Naive thymus-derived CD4-positive, alpha-beta T cell (primary cell): ENCODE measurements around the gene KCNIP4. TPM values are rescaled to one million over a fixed set of nuclear protein-coding genes. Genes with fewer than 3 reads are reported as not detected.

Source experiments
- ATAC-seq: fragments of 150-1000 bp; cut with Tn5 transposase; 2 replicates; pipeline ENCODE4 v1.10.0; 2021; ENCODE audit warnings: mild to moderate bottlenecking, moderate library complexity
- CTCF ChIA-PET: fragments of 350-600 bp; sonication (Branson Sonifier 250); formaldehyde crosslinking; loops from one replicate; lab custom pipeline; 2021; ENCODE audit warnings: antibody characterized with exemption; lab: Charles Lee
- POLR2A ChIA-PET: fragments of 350-600 bp; sonication (Branson Sonifier 250); formaldehyde crosslinking; loops from one replicate; lab custom pipeline; 2021; ENCODE audit warnings: antibody characterized with exemption, inconsistent platforms; lab: Charles Lee
- DNase-seq, 9 donors: peaks; one replicate each; pipeline versions ENCODE4 v3.0.0 to v3.0.0-alpha.2; 2020 to 2022; ENCODE audit warnings: mixed read lengths in 1 of 9
- H3K27ac ChIP-seq: one replicate; pipeline ENCODE4 v1.7.0; 2013; ENCODE audit warnings: mild to moderate bottlenecking, low read depth, low read length, moderate library complexity
- H3K27me3 ChIP-seq, 2 donors: one replicate each; pipeline ENCODE4 v1.7.0; 2013; ENCODE audit warnings: low read length in 2 of 2, mild to moderate bottlenecking in 2 of 2, moderate library complexity in 2 of 2; ENCODE audit not compliant: control insufficient read depth in 2 of 2, insufficient read depth in 2 of 2
- H3K36me3 ChIP-seq, 3 experiments: 1 replicate in 2 of 3; 2 replicates in 1 of 3; pipeline ENCODE4 v1.7.0; 2013; ENCODE audit warnings: low read length in 3 of 3, mild to moderate bottlenecking in 3 of 3, moderate library complexity in 1 of 3; ENCODE audit not compliant: insufficient read depth in 3 of 3, control insufficient read depth in 2 of 3
- H3K4me1 ChIP-seq, 2 donors: one replicate each; pipeline ENCODE4 v1.7.0; 2013; ENCODE audit warnings: low read length in 2 of 2, mild to moderate bottlenecking in 2 of 2, moderate library complexity in 1 of 2; ENCODE audit not compliant: control insufficient read depth in 2 of 2, insufficient read depth in 2 of 2
- H3K4me3 ChIP-seq: 2 replicates; pipeline ENCODE4 v1.7.0; 2013; ENCODE audit warnings: mild to moderate bottlenecking, low read length
- H3K9me3 ChIP-seq, 3 experiments: 1 replicate in 2 of 3; 2 replicates in 1 of 3; pipeline ENCODE4 v1.7.0; 2013; ENCODE audit warnings: low read length in 3 of 3; ENCODE audit not compliant: control insufficient read depth in 2 of 3
- H3K27ac Mint-ChIP-seq, 9 donors: one replicate each; pipeline ENCODE4 v1.8.0; 2020 to 2022; ENCODE audit warnings: mixed read lengths in 9 of 9, mild to moderate bottlenecking in 8 of 9, moderate library complexity in 5 of 9, inconsistent platforms in 2 of 9
- H3K27me3 Mint-ChIP-seq, 5 donors: one replicate each; pipeline ENCODE4 v1.8.0; 2021 to 2022; ENCODE audit warnings: mixed read lengths in 5 of 5, mild to moderate bottlenecking in 1 of 5
- H3K36me3 Mint-ChIP-seq, 5 donors: one replicate each; pipeline ENCODE4 v1.8.0; 2020 to 2022; ENCODE audit warnings: mixed read lengths in 5 of 5, mild to moderate bottlenecking in 3 of 5, inconsistent platforms in 1 of 5
- H3K4me1 Mint-ChIP-seq, 7 donors: one replicate each; pipeline ENCODE4 v1.8.0; 2020 to 2022; ENCODE audit warnings: mixed read lengths in 7 of 7, mild to moderate bottlenecking in 3 of 7, inconsistent platforms in 1 of 7
- H3K4me3 Mint-ChIP-seq, 10 donors: one replicate each; pipeline ENCODE4 v1.8.0; 2020 to 2022; ENCODE audit warnings: mild to moderate bottlenecking in 10 of 10, mixed read lengths in 10 of 10, moderate library complexity in 6 of 10, inconsistent platforms in 2 of 10
- H3K9me3 Mint-ChIP-seq, 11 donors: one replicate each; pipeline ENCODE4 v1.8.0; 2020 to 2022; ENCODE audit warnings: mixed read lengths in 11 of 11, mild to moderate bottlenecking in 4 of 11, inconsistent platforms in 1 of 11, moderate library complexity in 1 of 11
- intact Hi-C, 2 donors: fragments of 100-400 bp; cut with micrococcal nuclease; formaldehyde crosslinking; loops; one replicate each; pipeline ENCODE4 v1.15.1; 2023
- polyA plus RNA-seq, 2 donors: library from polyadenylated mRNA; unstranded; fragments of 300-500 nt; fragmentation: Illumina TruSeq; gene quantifications; one replicate each; pipeline ENCODE4 v1.2.3, GENCODE V29; 2021
- total RNA-seq, 6 experiments: library from RNA in 5 of 6; stranded (reverse) in 5 of 6; gene quantifications; 1 replicate in 5 of 6; 2 replicates in 1 of 6; pipeline ENCODE4 v1.2.3 and lab custom pipeline; 2021 to 2026

KCNIP4 gene
- total and polyA plus RNA-seq, 7 experiments from 2014 or later, result 0.29 TPM; not detected in 6

- H3K4me1 ChIP-seq, result no peaks in the 10 kb centered on the region
- H3K27ac ChIP-seq, result no peak overlapping the region
- ChIA-PET POLR2A (no interaction called here), CTCF (no interaction called here)
- no peak overlapping the region for H3K4me3 ChIP-seq
- H3K27me3 ChIP-seq, result no peaks in the 10 kb centered on the region
- H3K36me3 ChIP-seq, result no peaks in the 10 kb centered on the region
- Mint-ChIP-seq H3K27ac (no peak overlapping the region), H3K9me3 (peaks cover 0 to 10% (median 3%) of the 10 kb centered on the region in 11 donors), H3K36me3 (no peaks in the 10 kb centered on the region), H3K4me1 (peaks cover 0 to 2% (median 0%) of the 10 kb centered on the region in 7 donors), H3K4me3 (no peak overlapping the region), H3K27me3 (peaks cover 0 to 6% (median 0%) of the 10 kb centered on the region in 5 donors)
- no peaks in the 10 kb centered on the region for H3K9me3 ChIP-seq
- intact Hi-C loops, result no loop called here
- ATAC-seq (no peak), DNase-seq (no peak)
These were observed 1058.7 kb downstream of the KCNIP4 start for GRCh38 chr4:20889901-20890300.

GRCh38 chr4:20883677-20884076 is 1064.9 kb downstream of the KCNIP4 start:
- H3K9me3 Mint-ChIP-seq, result peaks cover 0 to 25% (median 5%) of the 10 kb centered on the region in 11 donors
- H3K4me1 ChIP-seq, result no peaks in the 10 kb centered on the region
- H3K27ac Mint-ChIP-seq, result no peak overlapping the region
- no peaks in the 10 kb centered on the region for H3K36me3 Mint-ChIP-seq
- H3K4me3 Mint-ChIP-seq, result no peak overlapping the region
- no peaks in the 10 kb centered on the region for H3K36me3 ChIP-seq
- H3K4me1 Mint-ChIP-seq, result peaks cover 0 to 3% (median 0%) of the 10 kb centered on the region in 7 donors
- intact Hi-C loops, result no loop called here
- H3K27me3 Mint-ChIP-seq, result peaks cover 0 to 6% (median 0%) of the 10 kb centered on the region in 5 donors
- H3K27ac ChIP-seq, result no peak overlapping the region
- ATAC-seq (no peak), DNase-seq (no peak)
- POLR2A ChIA-PET, result interaction anchor here (0.6 kb wide), 1 partner anchor 43 kb away, joined by 4 read pairs; no protein-coding TSS in a partner anchor
- CTCF ChIA-PET, result no interaction called here
- no peaks in the 10 kb centered on the region for H3K27me3 ChIP-seq
- H3K4me3 ChIP-seq, result no peak overlapping the region
- H3K9me3 ChIP-seq, result no peaks in the 10 kb centered on the region

- POLR2A ChIA-PET, result interaction anchor here (0.6 kb wide), 1 partner anchor 43 kb away, joined by 4 read pairs; no protein-coding TSS in a partner anchor
- Histone ChIP-seq H3K36me3 (no peaks in the 10 kb centered on the region), H3K4me3 (no peak overlapping the region), H3K27ac (no peak overlapping the region), H3K27me3 (no peaks in the 10 kb centered on the region), H3K4me1 (no peaks in the 10 kb centered on the region), H3K9me3 (no peaks in the 10 kb centered on the region)
- no peaks in the 10 kb centered on the region for H3K36me3 Mint-ChIP-seq
- intact Hi-C loops, result no loop called here
- DNase-seq, result no peak
- H3K9me3 Mint-ChIP-seq, result peaks cover 0 to 28% (median 5%) of the 10 kb centered on the region in 11 donors
- no peak overlapping the region for H3K27ac Mint-ChIP-seq
- CTCF ChIA-PET, result no interaction called here
- peaks cover 0 to 3% (median 0%) of the 10 kb centered on the region in 7 donors for H3K4me1 Mint-ChIP-seq
- H3K4me3 Mint-ChIP-seq, result no peak overlapping the region
- ATAC-seq, result no peak
- peaks cover 0 to 6% (median 0%) of the 10 kb centered on the region in 5 donors for H3K27me3 Mint-ChIP-seq
These were observed 1065.3 kb downstream of the KCNIP4 start for GRCh38 chr4:20883231-20883630.

- no peak overlapping the region for H3K4me3 ChIP-seq
- DNase-seq, result no peak
- no peaks in the 10 kb centered on the region for H3K36me3 Mint-ChIP-seq
- intact Hi-C loops, result no loop called here
- no peak for ATAC-seq
- no peaks in the 10 kb centered on the region for H3K36me3 ChIP-seq
- H3K4me1 ChIP-seq, result no peaks in the 10 kb centered on the region
- H3K27ac ChIP-seq, result no peak overlapping the region
- H3K27me3 Mint-ChIP-seq, result peaks cover 0 to 6% (median 0%) of the 10 kb centered on the region in 5 donors
- H3K4me1 Mint-ChIP-seq, result peaks cover 0 to 3% (median 0%) of the 10 kb centered on the region in 7 donors
- H3K4me3 Mint-ChIP-seq, result no peak overlapping the region
- no peaks in the 10 kb centered on the region for H3K27me3 ChIP-seq
- ChIA-PET POLR2A (no interaction called here), CTCF (no interaction called here)
- H3K27ac Mint-ChIP-seq, result no peak overlapping the region
- H3K9me3 ChIP-seq, result no peaks in the 10 kb centered on the region
- peaks cover 0 to 31% (median 5%) of the 10 kb centered on the region in 11 donors for H3K9me3 Mint-ChIP-seq
These were observed 1066.1 kb downstream of the KCNIP4 start for GRCh38 chr4:20882500-20882899.

- POLR2A ChIA-PET, result no interaction called here
- H3K36me3 ChIP-seq, result no peaks in the 10 kb centered on the region
- H3K4me1 ChIP-seq, result no peaks in the 10 kb centered on the region
- no peaks in the 10 kb centered on the region for H3K27me3 ChIP-seq
- DNase-seq (no peak), ATAC-seq (no peak)
- intact Hi-C loops, result no loop called here
- CTCF ChIA-PET, result no interaction called here
- Mint-ChIP-seq H3K4me3 (no peak overlapping the region), H3K36me3 (no peaks in the 10 kb centered on the region), H3K9me3 (peaks cover 0 to 27% (median 4%) of the 10 kb centered on the region in 11 donors), H3K27me3 (peaks cover 0 to 6% (median 0%) of the 10 kb centered on the region in 5 donors), H3K27ac (no peak overlapping the region), H3K4me1 (peaks cover 0 to 3% (median 0%) of the 10 kb centered on the region in 7 donors)
- no peak overlapping the region for H3K27ac ChIP-seq
- H3K9me3 ChIP-seq, result no peaks in the 10 kb centered on the region
- no peak overlapping the region for H3K4me3 ChIP-seq
These were observed 1066.9 kb downstream of the KCNIP4 start for GRCh38 chr4:20881658-20882057.

- no peaks in the 10 kb centered on the region for H3K9me3 ChIP-seq
- no peaks in the 10 kb centered on the region for H3K27me3 ChIP-seq
- Mint-ChIP-seq H3K36me3 (no peaks in the 10 kb centered on the region), H3K4me3 (no peak overlapping the region), H3K4me1 (peaks cover 0 to 3% (median 0%) of the 10 kb centered on the region in 7 donors), H3K27me3 (no peaks in the 10 kb centered on the region), H3K27ac (no peak overlapping the region), H3K9me3 (peaks cover 0 to 24% (median 2%) of the 10 kb centered on the region in 11 donors)
- ATAC-seq (no peak), DNase-seq (no peak)
- no peaks in the 10 kb centered on the region for H3K36me3 ChIP-seq
- ChIA-PET POLR2A (no interaction called here), CTCF (no interaction called here)
- H3K27ac ChIP-seq, result no peak overlapping the region
- H3K4me1 ChIP-seq, result no peaks in the 10 kb centered on the region
- H3K4me3 ChIP-seq, result no peak overlapping the region
- intact Hi-C loops, result no loop called here
These were observed 1069.8 kb downstream of the KCNIP4 start for GRCh38 chr4:20878806-20879205.

GRCh38 chr4:20870436-20870835 is 1078.1 kb downstream of the KCNIP4 start:
- Histone ChIP-seq H3K4me1 (no peaks in the 10 kb centered on the region), H3K36me3 (no peaks in the 10 kb centered on the region), H3K27ac (no peak overlapping the region), H3K9me3 (no peaks in the 10 kb centered on the region), H3K4me3 (no peak overlapping the region), H3K27me3 (no peaks in the 10 kb centered on the region)
- peak overlapping the region in 1 of 9 donors; percentile 17 for H3K27ac Mint-ChIP-seq
- H3K27me3 Mint-ChIP-seq, result no peaks in the 10 kb centered on the region
- ChIA-PET CTCF (no interaction called here), POLR2A (no interaction called here)
- no peak overlapping the region for H3K4me3 Mint-ChIP-seq
- H3K9me3 Mint-ChIP-seq, result peaks cover 0 to 13% (median 3%) of the 10 kb centered on the region in 11 donors
- intact Hi-C loops, result no loop called here
- no peak for ATAC-seq
- H3K4me1 Mint-ChIP-seq, result peaks cover 0 to 6% (median 0%) of the 10 kb centered on the region in 7 donors
- no peak for DNase-seq
- no peaks in the 10 kb centered on the region for H3K36me3 Mint-ChIP-seq
